Heart left ventricle (tissue), 16 donors: Measurements from ENCODE around the gene OLAH. TPM values are rescaled to one million over a fixed set of nuclear protein-coding genes. Genes with fewer than 3 reads are reported as not detected.

Source experiments
- ATAC-seq, 4 donors: fragments of 200-7000 bp; cut with Tn5 transposase; one replicate each; pipeline ENCODE4 v1.9.1; 2020 to 2022; ENCODE audit warnings: moderate library complexity in 4 of 4, mild to moderate bottlenecking in 3 of 4, moderate number of reproducible peaks in 1 of 4
- DNase-seq, 5 donors: peaks; one replicate each; pipeline ENCODE4 v3.0.0-alpha.2; 2020
- H3K27ac ChIP-seq, 12 donors: fragments of 200-600 bp; sonication (generic) in 4 of 12; one replicate each; pipeline versions ENCODE4 v1.5.0 to v1.8.0; 2016 to 2022; ENCODE audit warnings: mild to moderate bottlenecking in 2 of 12
- H3K27me3 ChIP-seq, 9 donors: fragments of 200-600 bp; sonication (generic) in 2 of 9; one replicate each; pipeline versions ENCODE4 v1.5.1 to v1.8.0; 2016 to 2022; ENCODE audit warnings: mild to moderate bottlenecking in 3 of 9
- H3K36me3 ChIP-seq, 9 donors: fragments of 200-600 bp; sonication (generic) in 2 of 9; one replicate each; pipeline versions ENCODE4 v1.5.0 to v1.8.0; 2018 to 2022; ENCODE audit warnings: mild to moderate bottlenecking in 2 of 9
- H3K4me1 ChIP-seq, 12 donors: fragments of 200-600 bp; sonication (generic) in 4 of 12; one replicate each; pipeline versions ENCODE4 v1.5.0 to v1.8.0; 2016 to 2022; ENCODE audit warnings: mild to moderate bottlenecking in 3 of 12
- H3K4me3 ChIP-seq, 12 donors: fragments of 200-600 bp; sonication (generic) in 4 of 12; one replicate each; pipeline versions ENCODE4 v1.5.0 to v1.8.0; 2017 to 2022; ENCODE audit warnings: mild to moderate bottlenecking in 9 of 12, moderate library complexity in 4 of 12
- H3K9me3 ChIP-seq, 12 donors: fragments of 200-600 bp; sonication (generic) in 4 of 12; one replicate each; pipeline versions ENCODE4 v1.5.0 to v1.8.0; 2016 to 2022; ENCODE audit warnings: mild to moderate bottlenecking in 1 of 12
- POLR2A ChIP-seq, 2 donors: fragments of 450-650 bp; IDR thresholded peaks; one replicate each; pipeline ENCODE4 v1.6.1; 2017; ENCODE audit warnings: antibody characterized with exemption in 2 of 2, mild to moderate bottlenecking in 2 of 2, moderate library complexity in 2 of 2
- WGBS, 4 donors: extraction: QIAGEN DNeasy Blood & Tissue Kit in 2 of 4; methylation state at CpG; one replicate each; pipeline versions ENCODE4 v1.1.5 to v1.1.7; 2013 to 2018; 5-methylcytosine and 5-hydroxymethylcytosine counted together
- intact Hi-C, 10 donors: fragments of 100-400 bp; cut with DNase I; formaldehyde crosslinking; loops; one replicate each; pipeline versions ENCODE4 v1.11.1 to v1.14.2; 2022
- polyA plus RNA-seq, 2 donors: library from polyadenylated mRNA; stranded (reverse); fragments of 200-250 nt; gene quantifications; one replicate each; pipeline ENCODE4 v1.2.3, GENCODE V29; 2013
- total RNA-seq, 9 donors: library from RNA; depleted of rRNA in 2 of 9; stranded (reverse); fragments of >200 nt in 2 of 9; fragmentation: NEBNext Ultra II Directional in 3 of 9; extraction: Animal tissue kit (Norgen Biotek cat#: 25700) in 3 of 9; gene quantifications; one replicate each; pipeline versions ENCODE4 v1.1.0 to v1.2.4, GENCODE V29; 2016 to 2023
- TF ChIP-seq, protein P1 (sequence below), 12 donors: fragments of 200-600 bp; sonication (generic) in 4 of 12; IDR thresholded peaks; one replicate each; pipeline versions ENCODE4 v1.5.0 to v1.8.0; 2018 to 2022; ENCODE audit warnings: antibody characterized with exemption in 12 of 12, mild to moderate bottlenecking in 5 of 12
- donor health status: ischemic (EF 13 %, LVEDD 7.1; RV severe dilation, severe dysfunction).
- donor health status: healthy with polysubstance abuse.
- donor health status: DM: no; HTN: yes; CAD: no.
- donor health status: DM: no; HTN: no; CAD: no.
- donor health status: ischemic (EF 25% LVEDD 6.9; RV normal size, moderate dysfunction).
- donor health status: ischemic (EF 25% LVEDD 5.7; RV mildly dilated, moderate dysfunction).
- donor health status: healthy.
- donor health status: DM: yes; HTN: yes; CAD: no.
- donor health status: ischemic (EF 35%, LVEDD 5.7; RV mildly dilated, moderate dysfunction).
- donor health status: nonischemic (EF 11% LVEDD 7.7; RV severe dilation, severe dysfunction).
- donor health status: DM: yes; HTN: yes; CAD: no.
- donor health status: PGD.
- donor health status: ischemic (EF 29% LVEDD 5.4; RV normal size, mild dysfunction).
- donor health status: nonischemic (EF 23%, LVEDD 6.1; RV moderate dilation, normal function).

The OLAH gene
- total and polyA plus RNA-seq, 11 donors, result 0.44 to 0.54 TPM; not detected in 9

DNA sequence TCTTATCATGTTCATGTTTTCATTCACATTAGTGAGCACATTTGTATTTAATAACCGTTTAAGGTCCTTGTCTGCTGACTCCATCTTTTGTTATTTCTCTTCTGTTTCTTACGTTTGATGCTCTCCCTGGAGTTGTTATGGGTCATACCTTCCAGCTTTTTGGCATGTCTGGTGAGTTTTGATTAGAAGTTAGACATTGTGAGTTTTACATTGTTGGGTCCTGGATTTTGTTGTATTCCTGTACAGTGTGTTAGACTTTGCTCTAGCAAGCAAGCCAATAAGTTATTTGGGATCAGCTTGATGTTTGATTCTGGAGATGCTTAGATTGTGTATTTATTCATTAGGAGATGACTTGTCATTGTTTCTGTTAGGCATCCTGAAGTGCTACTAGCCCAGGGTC lies 16.9 kb downstream of the OLAH start:
- no peak for ATAC-seq
- H3K4me1 ChIP-seq, result no peaks in the 10 kb centered on the region
- 75 to 84% (median 80%) methylated on average over 2 of the region's 2 CpGs for WGBS, 4 donors
- TF ChIP-seq, protein P1, sequence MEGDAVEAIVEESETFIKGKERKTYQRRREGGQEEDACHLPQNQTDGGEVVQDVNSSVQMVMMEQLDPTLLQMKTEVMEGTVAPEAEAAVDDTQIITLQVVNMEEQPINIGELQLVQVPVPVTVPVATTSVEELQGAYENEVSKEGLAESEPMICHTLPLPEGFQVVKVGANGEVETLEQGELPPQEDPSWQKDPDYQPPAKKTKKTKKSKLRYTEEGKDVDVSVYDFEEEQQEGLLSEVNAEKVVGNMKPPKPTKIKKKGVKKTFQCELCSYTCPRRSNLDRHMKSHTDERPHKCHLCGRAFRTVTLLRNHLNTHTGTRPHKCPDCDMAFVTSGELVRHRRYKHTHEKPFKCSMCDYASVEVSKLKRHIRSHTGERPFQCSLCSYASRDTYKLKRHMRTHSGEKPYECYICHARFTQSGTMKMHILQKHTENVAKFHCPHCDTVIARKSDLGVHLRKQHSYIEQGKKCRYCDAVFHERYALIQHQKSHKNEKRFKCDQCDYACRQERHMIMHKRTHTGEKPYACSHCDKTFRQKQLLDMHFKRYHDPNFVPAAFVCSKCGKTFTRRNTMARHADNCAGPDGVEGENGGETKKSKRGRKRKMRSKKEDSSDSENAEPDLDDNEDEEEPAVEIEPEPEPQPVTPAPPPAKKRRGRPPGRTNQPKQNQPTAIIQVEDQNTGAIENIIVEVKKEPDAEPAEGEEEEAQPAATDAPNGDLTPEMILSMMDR (IDR thresholded peaks at IDR 0.05), result no peak
- no peak for TF ChIP-seq POLR2A (IDR thresholded peaks at IDR 0.05)
- peaks cover 0 to 3% (median 0%) of the 10 kb centered on the region in 9 donors for H3K27me3 ChIP-seq
- DNase-seq, result no peak
- no peak overlapping the region for H3K4me3 ChIP-seq
- intact Hi-C loops, result no loop called here
- no peaks in the 10 kb centered on the region for H3K36me3 ChIP-seq
- H3K9me3 ChIP-seq, result peaks cover 0 to 30% (median 6%) of the 10 kb centered on the region in 12 donors
- H3K27ac ChIP-seq, result no peak overlapping the region

DNA sequence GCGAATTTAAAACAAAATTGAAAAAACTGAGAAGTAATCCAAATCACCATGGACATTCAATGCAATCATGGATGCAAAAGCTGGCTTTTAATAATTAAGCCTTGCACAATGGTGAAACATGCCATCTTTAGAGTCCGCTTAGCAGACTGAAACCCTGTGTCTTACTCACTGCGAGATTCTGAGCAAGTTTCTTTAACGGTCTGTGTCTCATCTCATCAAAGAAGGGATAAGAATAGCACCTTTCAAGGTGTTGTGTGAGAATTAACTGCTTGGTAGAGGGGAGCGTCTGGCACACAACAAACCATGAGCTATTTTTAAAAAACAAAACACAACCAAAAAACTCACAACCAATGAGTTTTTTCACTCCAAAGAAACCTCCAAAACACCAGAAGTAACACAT lies 23.4 kb downstream of the OLAH start:
- no peak overlapping the region for H3K4me3 ChIP-seq
- intact Hi-C loops, result no loop called here
- H3K4me1 ChIP-seq, result no peaks in the 10 kb centered on the region
- H3K27me3 ChIP-seq, result no peaks in the 10 kb centered on the region
- H3K36me3 ChIP-seq, result no peaks in the 10 kb centered on the region
- DNase-seq, result no peak
- H3K27ac ChIP-seq, result no peak overlapping the region
- H3K9me3 ChIP-seq, result peaks cover 0 to 24% (median 0%) of the 10 kb centered on the region in 12 donors
- ATAC-seq, result no peak
- TF ChIP-seq, protein P1 (IDR thresholded peaks at IDR 0.05), result no peak
- no peak for TF ChIP-seq POLR2A (IDR thresholded peaks at IDR 0.05)
- 74 to 90% (median 84%) methylated on average over 5 of the region's 5 CpGs for WGBS, 4 donors

DNA sequence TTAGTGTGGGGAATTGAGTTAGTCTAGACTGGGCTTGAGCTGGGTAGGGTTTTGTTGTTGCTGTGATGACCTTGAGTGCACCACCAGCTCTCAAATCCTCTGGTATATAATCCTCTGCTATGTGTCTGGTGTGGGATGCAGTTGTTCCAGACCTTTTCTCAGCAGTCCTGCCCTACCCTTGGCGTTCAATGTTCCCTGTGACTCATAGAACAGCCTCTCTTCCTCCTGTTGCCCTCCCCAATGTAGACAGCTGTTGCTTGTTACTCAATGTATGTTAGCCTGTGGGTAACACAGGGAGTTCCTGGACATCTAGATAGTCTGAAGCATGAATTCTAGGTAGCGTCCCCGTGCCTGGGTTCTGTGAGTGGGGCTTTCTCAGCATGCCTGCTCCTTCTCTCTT lies 25.1 kb downstream of the OLAH start:
- ATAC-seq, result no peak
- 80 to 90% (median 88%) methylated on average over 2 to 3 of the region's 3 CpGs for WGBS, 4 donors

DNA sequence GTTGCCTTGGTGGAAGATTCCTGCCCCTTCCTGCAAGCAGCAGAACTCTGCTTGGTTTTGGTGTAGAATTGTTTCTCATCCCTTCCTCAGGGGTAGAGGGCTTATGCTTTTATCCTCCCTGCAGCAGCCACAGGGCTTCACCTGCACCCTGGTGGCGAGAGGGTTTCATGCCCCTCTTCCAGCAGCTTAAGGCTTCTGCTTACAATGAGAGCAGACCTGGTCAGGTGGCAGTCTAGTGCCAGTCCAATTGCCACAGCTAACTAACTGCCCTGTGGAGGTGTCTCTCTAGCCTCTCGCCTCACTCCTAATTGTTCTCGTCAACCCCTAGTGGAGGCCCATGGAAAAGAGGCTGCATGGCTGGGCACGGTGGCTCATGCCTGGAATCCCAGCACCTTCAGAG lies 25.5 kb downstream of the OLAH start:
- TF ChIP-seq, protein P1 (IDR thresholded peaks at IDR 0.05), result no peak
- TF ChIP-seq POLR2A (IDR thresholded peaks at IDR 0.05), result no peak
- intact Hi-C loops, result no loop called here
- ATAC-seq (no peak), DNase-seq (no peak)
- Histone ChIP-seq H3K27ac (no peak overlapping the region), H3K9me3 (peaks cover 0 to 27% (median 0%) of the 10 kb centered on the region in 12 donors), H3K27me3 (no peaks in the 10 kb centered on the region), H3K4me3 (no peak overlapping the region), H3K36me3 (no peaks in the 10 kb centered on the region), H3K4me1 (no peaks in the 10 kb centered on the region)
- 59 to 68% (median 66%) methylated on average over 4 of the region's 4 CpGs for WGBS, 4 donors

More for the DNA sequence above, 25.1 kb downstream of the OLAH start:
- Histone ChIP-seq H3K9me3 (peaks cover 0 to 27% (median 0%) of the 10 kb centered on the region in 12 donors), H3K27me3 (no peaks in the 10 kb centered on the region), H3K27ac (no peak overlapping the region), H3K4me1 (no peaks in the 10 kb centered on the region), H3K4me3 (no peak overlapping the region), H3K36me3 (no peaks in the 10 kb centered on the region)
- intact Hi-C loops, result no loop called here
- TF ChIP-seq, protein P1 (IDR thresholded peaks at IDR 0.05), result no peak
- no peak for TF ChIP-seq POLR2A (IDR thresholded peaks at IDR 0.05)
- DNase-seq, result no peak
